HCT116 (cell line): Measurements from ENCODE around the gene PRICKLE1.

Experiments
- CBX3 ChIP-seq: IDR thresholded peaks from 2 replicates; pipeline ENCODE4 v1.6.1; 2012; ENCODE audit warnings: low read depth
- CEBPB ChIP-seq: IDR thresholded peaks from 2 replicates; pipeline ENCODE4 v1.6.1; 2012; ENCODE audit warnings: low read depth
- CTCF ChIP-seq, 3 experiments: fragments of 200-600 bp in 1 of 3; sonication (generic) in 1 of 3; IDR thresholded peaks in 2 of 3; conservative IDR thresholded peaks in 1 of 3; 2 replicates each; pipeline ENCODE4 v1.5.1; 2012 to 2017; ENCODE audit warnings: low read depth in 2 of 3, low read length in 2 of 3, antibody characterized with exemption in 1 of 3, borderline replicate concordance in 1 of 3, control low read depth in 1 of 3, mild to moderate bottlenecking in 1 of 3, mixed read lengths in 1 of 3, mixed run types in 1 of 3, moderate library complexity in 1 of 3; ENCODE audit not compliant: insufficient read depth in 1 of 3
- EGR1 ChIP-seq: IDR thresholded peaks from 2 replicates; pipeline ENCODE4 v1.6.1; 2012; ENCODE audit warnings: low read depth
- EZH2 ChIP-seq: fragments of 200-600 bp; sonication (generic); IDR thresholded peaks from 2 replicates; pipeline ENCODE4 v1.6.1; 2017; ENCODE audit warnings: antibody characterized with exemption, mixed run types
- EZH2phosphoT487 ChIP-seq: fragments of 200-600 bp; IDR thresholded peaks from 2 replicates; pipeline ENCODE4 v1.6.1; 2018; ENCODE audit warnings: antibody characterized with exemption, borderline replicate concordance
- POLR2A ChIP-seq: IDR thresholded peaks from 2 replicates; pipeline ENCODE4 v1.7.0; 2011; ENCODE audit warnings: borderline replicate concordance; ENCODE audit not compliant: insufficient read depth, insufficient read length; ENCODE audit errors: extremely low read depth
- POLR2AphosphoS5 ChIP-seq: IDR thresholded peaks from 2 replicates; pipeline ENCODE4 v1.6.1; 2011; ENCODE audit warnings: mild to moderate bottlenecking, low read depth, low read length, moderate library complexity
- RAD21 ChIP-seq: IDR thresholded peaks from 2 replicates; pipeline ENCODE4 v1.6.1; 2012; ENCODE audit warnings: low read depth, mild to moderate bottlenecking
- SP1 ChIP-seq: IDR thresholded peaks from 2 replicates; pipeline ENCODE4 v1.6.1; 2012; ENCODE audit warnings: low read depth
- ZFX ChIP-seq: fragments of 450-650 bp; IDR thresholded peaks from 2 replicates; pipeline ENCODE4 v1.6.1; 2017
- ZNF274 ChIP-seq: fragments of 200-500 bp; sonication (Bioruptor generic); IDR thresholded peaks from 2 replicates; pipeline ENCODE4 v1.6.1; 2014; ENCODE audit warnings: mild to moderate bottlenecking, low read depth, low read length, inconsistent platforms
- TF ChIP-seq, protein P1 (sequence below): IDR thresholded peaks from 2 replicates; pipeline ENCODE4 v1.6.1; 2012

DNA sequence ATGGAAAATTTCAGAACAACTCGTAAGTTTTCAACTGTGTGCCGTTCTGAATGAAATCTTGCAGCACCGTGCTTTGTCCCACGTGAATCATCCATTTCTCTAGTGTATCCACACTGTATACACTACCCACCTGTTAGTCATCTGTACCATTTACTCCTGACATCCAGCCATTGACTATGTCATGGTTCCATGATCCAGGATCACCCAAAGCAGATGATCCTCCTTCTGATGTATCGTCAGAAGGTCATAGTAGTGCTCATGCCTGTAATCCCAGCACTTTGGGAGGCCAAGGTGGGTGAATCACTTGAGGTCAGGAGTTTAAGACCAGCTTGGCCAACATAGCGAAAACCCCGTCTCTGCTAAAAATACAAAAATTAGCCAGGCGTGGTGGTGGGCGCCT lies 140.7 kb downstream of the PRICKLE1 start:
- no peak for TF ChIP-seq ZFX
- no peak for TF ChIP-seq EZH2
- no peak for TF ChIP-seq POLR2AphosphoS5
- TF ChIP-seq CTCF (IDR thresholded peaks at IDR 0.05 in 2 of 3, conservative IDR thresholded peaks at IDR 0.05 in 1 of 3; ENCODE audit: borderline replicate concordance in 1 of 3, insufficient read depth in 1 of 3, low read depth in 2 of 3, low read length in 2 of 3), result no peak
- TF ChIP-seq RAD21, result no peak
- TF ChIP-seq POLR2A, result no peak
- no peak for TF ChIP-seq SP1
- no peak for TF ChIP-seq CEBPB
- TF ChIP-seq EZH2phosphoT487, result no peak
- TF ChIP-seq EGR1, result no peak
- no peak for TF ChIP-seq CBX3
- TF ChIP-seq, protein P1, sequence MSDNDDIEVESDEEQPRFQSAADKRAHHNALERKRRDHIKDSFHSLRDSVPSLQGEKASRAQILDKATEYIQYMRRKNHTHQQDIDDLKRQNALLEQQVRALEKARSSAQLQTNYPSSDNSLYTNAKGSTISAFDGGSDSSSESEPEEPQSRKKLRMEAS, result no peak
- no peak for TF ChIP-seq ZNF274
